GM12878 (cell line): ENCODE results near the gene ZNF669. TPM values are rescaled to one million over a fixed set of nuclear protein-coding genes. Genes with fewer than 3 reads are reported as not detected.

Experiments
- ATAC-seq: fragments of 200-7000 bp; cut with Tn5 transposase; 3 replicates; pipeline ENCODE4 v1.9.1; 2020; ENCODE audit warnings: mild to moderate bottlenecking, moderate library complexity
- BruUV-seq: library from RNA; stranded (reverse); fragments of 400-500 nt; replicated peaks from 2 replicates; lab custom pipeline; 2021; lab: Mats Ljungman, UMichigan
- CTCF ChIA-PET: fragments of 300-600 bp; sonication (Branson Sonifier 250); formaldehyde crosslinking; extraction: SDS; loops from one replicate; lab custom pipeline; 2021; ENCODE audit warnings: inconsistent platforms; lab: Yijun Ruan, JAX
- POLR2A ChIA-PET: fragments of 350-600 bp; formaldehyde crosslinking; extraction: SDS; loops from one replicate; lab custom pipeline; 2021; ENCODE audit warnings: inconsistent platforms; lab: Charles Lee
- RAD21 ChIA-PET: fragments of 300-600 bp; sonication (Branson Sonifier 250); formaldehyde crosslinking; loops from one replicate; lab custom pipeline; 2023; ENCODE audit warnings: antibody characterized with exemption; ENCODE audit not compliant: unreplicated experiment; lab: Charles Lee
- SMC1A ChIA-PET: fragments of 300-600 bp; sonication (Branson Sonifier 250); formaldehyde crosslinking; loops from one replicate; lab custom pipeline; 2023; ENCODE audit not compliant: unreplicated experiment, uncharacterized antibody; lab: Charles Lee
- DNase-seq: peaks from one replicate; pipeline ENCODE4 v3.0.0-alpha.2; 2011; ENCODE audit warnings: low read depth, low spot score
- FAIRE-seq: peaks from 3 replicates; lab custom pipeline; 2011; peaks lifted over from hg19 to GRCh38; lab: Jason Lieb, UNC
- H2AFZ ChIP-seq: 2 replicates; pipeline ENCODE4 v1.6.0; 2011; ENCODE audit warnings: low read depth, low read length, control low read depth; ENCODE audit not compliant: control insufficient read depth
- H3K27ac ChIP-seq: 2 replicates; pipeline ENCODE4 v1.5.1; 2011; ENCODE audit warnings: control low read depth; ENCODE audit not compliant: control insufficient read depth, insufficient read depth
- H3K27me3 ChIP-seq, 2 experiments: replicated peaks in 1 of 2; 2 replicates each; pipeline versions ENCODE4 v1.6.0 to v1.6.1; 2011; ENCODE audit warnings: low read length in 1 of 2; ENCODE audit not compliant: control insufficient read depth in 2 of 2, insufficient read depth in 2 of 2
- H3K36me3 ChIP-seq, 2 experiments: 2 replicates each; pipeline ENCODE4 v1.5.1; 2011; ENCODE audit warnings: low read length in 1 of 2; ENCODE audit not compliant: control insufficient read depth in 2 of 2, insufficient read depth in 2 of 2
- H3K4me1 ChIP-seq: 2 replicates; pipeline ENCODE4 v1.6.1; 2011; ENCODE audit warnings: mild to moderate bottlenecking, low read length, moderate library complexity, mixed read lengths; ENCODE audit not compliant: control insufficient read depth, insufficient read depth
- H3K4me2 ChIP-seq: 2 replicates; pipeline ENCODE4 v1.6.0; 2011; ENCODE audit warnings: control low read depth; ENCODE audit not compliant: control insufficient read depth, insufficient read depth
- H3K4me3 ChIP-seq: fragments of 200-600 bp; sonication (generic); 2 replicates; pipeline ENCODE4 v1.5.1; 2016
- H3K79me2 ChIP-seq: 2 replicates; pipeline ENCODE4 v1.6.0; 2011; ENCODE audit warnings: low read length; ENCODE audit not compliant: control insufficient read depth, insufficient read depth
- H3K9ac ChIP-seq: 2 replicates; pipeline ENCODE4 v1.8.0; 2011; ENCODE audit warnings: low read length, control low read depth, mixed read lengths; ENCODE audit not compliant: control insufficient read depth, insufficient read depth
- H3K9me3 ChIP-seq: replicated peaks from 3 replicates; pipeline ENCODE4 v1.5.1; 2011; ENCODE audit warnings: mild to moderate bottlenecking, low read length; ENCODE audit not compliant: control insufficient read depth, insufficient read depth
- H4K20me1 ChIP-seq: 2 replicates; pipeline ENCODE4 v1.6.0; 2011; ENCODE audit not compliant: control insufficient read depth, insufficient read depth
- MLLT1 ChIP-seq: fragments of 450-650 bp; IDR thresholded peaks from 2 replicates; pipeline ENCODE4 v1.6.1; 2016; ENCODE audit warnings: mild to moderate bottlenecking
- NR2C1 ChIP-seq: fragments of 450-650 bp; IDR thresholded peaks from 2 replicates; pipeline ENCODE4 v1.6.1; 2017; ENCODE audit warnings: antibody characterized with exemption, mild to moderate bottlenecking, moderate library complexity
- RELA ChIP-seq: fragments of 450-650 bp; IDR thresholded peaks from 2 replicates; pipeline ENCODE4 v1.8.0; 2014; ENCODE audit warnings: borderline replicate concordance; ENCODE audit not compliant: partially characterized antibody
- RELB ChIP-seq: fragments of 450-650 bp; IDR thresholded peaks from 2 replicates; pipeline ENCODE4 v1.6.1; 2017; ENCODE audit warnings: low read depth, mild to moderate bottlenecking, moderate library complexity
- SMARCA5 ChIP-seq: fragments of 450-650 bp; IDR thresholded peaks from 2 replicates; pipeline ENCODE4 v1.6.1; 2017; ENCODE audit warnings: mild to moderate bottlenecking
- TARDBP ChIP-seq: IDR thresholded peaks from 2 replicates; pipeline ENCODE4 v1.6.1; 2016; ENCODE audit warnings: borderline replicate concordance
- WGBS: methylation state at CpG from one replicate; pipeline ENCODE4 v1.1.6; 2016; ENCODE audit warnings: low lambda C conversion rate; ENCODE audit not compliant: insufficient replicate concordance, insufficient coverage; ENCODE audit errors: missing lambda C conversion rate; 5-methylcytosine and 5-hydroxymethylcytosine counted together
- in situ Hi-C: fragments of 300-500 bp; cut with MboI; formaldehyde crosslinking; loops from 9 replicates; pipeline ENCODE4 v1.14.3; 2018; ENCODE audit warnings: mixed read lengths
- intact Hi-C: fragments of 100-400 bp; cut with micrococcal nuclease; formaldehyde crosslinking; loops from one replicate; pipeline ENCODE4 v1.14.2; 2022; ENCODE audit not compliant: unreplicated experiment
- polyA plus RNA-seq, 11 experiments: library from polyadenylated mRNA; depleted of rRNA in 4 of 11; unstranded in 6 of 11; stranded (reverse) in 5 of 11; fragments of >200 nt; fragmentation: Nextera tagmentation in 4 of 11; fragmentation: Illumina TruSeq in 1 of 11; extraction: Ambion mirVana in 4 of 11; extraction: Trizol in 1 of 11; gene quantifications; 1 replicate in 1 of 11; 2 replicates in 10 of 11; pipeline versions ENCODE4 v1.2.1 to v1.2.3, GENCODE V29; 2011 to 2016; ENCODE audit warnings: inconsistent platforms in 2 of 11, missing spikeins in 2 of 11, low read depth in 1 of 11
- total RNA-seq, 4 experiments: library from RNA; depleted of rRNA in 3 of 4; stranded (reverse); fragments of >200 nt in 3 of 4; fragmentation: Illumina TruSeq in 1 of 4; extraction: Trizol in 1 of 4; gene quantifications; 2 replicates each; pipeline versions ENCODE4 v1.2.1 to v1.2.3, GENCODE V29; 2013 to 2021

ZNF669 gene
- total and polyA plus RNA-seq, 10 of the 15 experiments (the other 5 are each of a cell fraction or from before 2014, with no cell fraction given), result 4.8 to 11.1 (median 5.8) TPM

- Histone ChIP-seq H3K9me3 (peaks cover 33% of the 10 kb centered on the region), H3K4me2 (no peak overlapping the region), H3K9ac (no peak overlapping the region), H3K4me1 (no peaks in the 10 kb centered on the region), H3K4me3 (peak overlapping the region; percentile 36; the same call in 1 of the 2 replicates), H3K27me3 (no peaks in the 10 kb centered on the region), H2AFZ (peak overlapping the region; percentile 50), H3K36me3 (peaks cover 4 to 15% of the 10 kb centered on the region in 2 experiments; a peak in 3 of 4 replicates), H4K20me1 (no peaks in the 10 kb centered on the region), H3K27ac (no peak overlapping the region), H3K79me2 (peaks cover 12% of the 10 kb centered on the region)
- TF ChIP-seq MLLT1 (no peak), TARDBP (no peak), SMARCA5 (no peak), RELB (no peak), RELA (no peak), NR2C1 (no peak)
- intact Hi-C loops (loop anchor here (2.0 kb wide), 1 partner anchor 26 kb away; the partner anchor contains the start of gene ZNF670), in situ Hi-C loops (no loop called here)
- WGBS, result 97% methylated on average over 13 of the region's 13 CpGs
- ChIA-PET CTCF (no interaction called here), RAD21 (no interaction called here), SMC1A (no interaction called here), POLR2A (no interaction called here)
- no TSS peak for BruUV-seq
- DNase-seq (no peak), FAIRE-seq (no peak), ATAC-seq (no peak)
Observed at GRCh38 chr1:247104965-247105364, 809 bp upstream of the ZNF669 start.
